ENCODE results near the gene CCDC51.

GRCh38 chr3:48422681-48423080, 17.2 kb downstream of the CCDC51 start:
- no peak for TF ChIP-seq CTCF (IDR thresholded peaks at IDR 0.05; ENCODE audit: poor library complexity, severe bottlenecking)
- TF ChIP-seq POLR2AphosphoS5 (IDR thresholded peaks at IDR 0.05): no peak
- no peak for TF ChIP-seq EP300 (conservative IDR thresholded peaks at IDR 0.05; ENCODE audit: poor library complexity, severe bottlenecking)
- no peak for TF ChIP-seq EZH2 (IDR thresholded peaks at IDR 0.05; ENCODE audit: borderline replicate concordance, insufficient read depth, low read length, poor library complexity, severe bottlenecking)
- TF ChIP-seq SMC3 (conservative IDR thresholded peaks at IDR 0.05; ENCODE audit: poor library complexity): no peak
- TF ChIP-seq MXI1 (conservative IDR thresholded peaks at IDR 0.05; ENCODE audit: poor library complexity, severe bottlenecking): no peak
- TF ChIP-seq TAF1 (IDR thresholded peaks at IDR 0.05; ENCODE audit: low read depth): no peak
- TF ChIP-seq, protein P1, sequence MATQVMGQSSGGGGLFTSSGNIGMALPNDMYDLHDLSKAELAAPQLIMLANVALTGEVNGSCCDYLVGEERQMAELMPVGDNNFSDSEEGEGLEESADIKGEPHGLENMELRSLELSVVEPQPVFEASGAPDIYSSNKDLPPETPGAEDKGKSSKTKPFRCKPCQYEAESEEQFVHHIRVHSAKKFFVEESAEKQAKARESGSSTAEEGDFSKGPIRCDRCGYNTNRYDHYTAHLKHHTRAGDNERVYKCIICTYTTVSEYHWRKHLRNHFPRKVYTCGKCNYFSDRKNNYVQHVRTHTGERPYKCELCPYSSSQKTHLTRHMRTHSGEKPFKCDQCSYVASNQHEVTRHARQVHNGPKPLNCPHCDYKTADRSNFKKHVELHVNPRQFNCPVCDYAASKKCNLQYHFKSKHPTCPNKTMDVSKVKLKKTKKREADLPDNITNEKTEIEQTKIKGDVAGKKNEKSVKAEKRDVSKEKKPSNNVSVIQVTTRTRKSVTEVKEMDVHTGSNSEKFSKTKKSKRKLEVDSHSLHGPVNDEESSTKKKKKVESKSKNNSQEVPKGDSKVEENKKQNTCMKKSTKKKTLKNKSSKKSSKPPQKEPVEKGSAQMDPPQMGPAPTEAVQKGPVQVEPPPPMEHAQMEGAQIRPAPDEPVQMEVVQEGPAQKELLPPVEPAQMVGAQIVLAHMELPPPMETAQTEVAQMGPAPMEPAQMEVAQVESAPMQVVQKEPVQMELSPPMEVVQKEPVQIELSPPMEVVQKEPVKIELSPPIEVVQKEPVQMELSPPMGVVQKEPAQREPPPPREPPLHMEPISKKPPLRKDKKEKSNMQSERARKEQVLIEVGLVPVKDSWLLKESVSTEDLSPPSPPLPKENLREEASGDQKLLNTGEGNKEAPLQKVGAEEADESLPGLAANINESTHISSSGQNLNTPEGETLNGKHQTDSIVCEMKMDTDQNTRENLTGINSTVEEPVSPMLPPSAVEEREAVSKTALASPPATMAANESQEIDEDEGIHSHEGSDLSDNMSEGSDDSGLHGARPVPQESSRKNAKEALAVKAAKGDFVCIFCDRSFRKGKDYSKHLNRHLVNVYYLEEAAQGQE (IDR thresholded peaks at IDR 0.05; ENCODE audit: borderline replicate concordance): no peak
